Activated CD4-positive, alpha-beta T cell treated with anti-CD3 and anti-CD28 coated beads, Interleukin-2, amount 10 ng/mL, durations not matched to agents 24 days and 14 days (primary cell): ENCODE results near the gene PISD. TPM values are rescaled to one million over a fixed set of nuclear protein-coding genes. Genes with fewer than 3 reads are reported as not detected.

ENCODE experiments used
- DNase-seq: peaks from one replicate; pipeline ENCODE4 v3.0.0; 2022
- H3K27ac Mint-ChIP-seq: one replicate; pipeline ENCODE4 v1.8.0; 2022; ENCODE audit warnings: mild to moderate bottlenecking, mixed read lengths
- H3K27me3 Mint-ChIP-seq: one replicate; pipeline ENCODE4 v1.8.0; 2022; ENCODE audit warnings: mixed read lengths
- H3K36me3 Mint-ChIP-seq: one replicate; pipeline ENCODE4 v1.8.0; 2022; ENCODE audit warnings: low read depth, mild to moderate bottlenecking, mixed read lengths
- H3K4me1 Mint-ChIP-seq: one replicate; pipeline ENCODE4 v1.8.0; 2021; ENCODE audit warnings: mixed read lengths
- H3K4me3 Mint-ChIP-seq: one replicate; pipeline ENCODE4 v1.8.0; 2022; ENCODE audit warnings: mild to moderate bottlenecking, moderate library complexity, mixed read lengths
- H3K9me3 Mint-ChIP-seq: one replicate; pipeline ENCODE4 v1.8.0; 2021; ENCODE audit warnings: mixed read lengths
- intact Hi-C: fragments of 100-400 bp; cut with micrococcal nuclease; formaldehyde crosslinking; loops from one replicate; pipeline ENCODE4 v1.15.1; 2023
- total RNA-seq: library from RNA; stranded (reverse); gene quantifications from 2 replicates; pipeline ENCODE4 v1.2.3, GENCODE V29; 2022

The PISD gene
- total RNA-seq, 1 donor from 2014 or later, result 52.1 TPM

DNA sequence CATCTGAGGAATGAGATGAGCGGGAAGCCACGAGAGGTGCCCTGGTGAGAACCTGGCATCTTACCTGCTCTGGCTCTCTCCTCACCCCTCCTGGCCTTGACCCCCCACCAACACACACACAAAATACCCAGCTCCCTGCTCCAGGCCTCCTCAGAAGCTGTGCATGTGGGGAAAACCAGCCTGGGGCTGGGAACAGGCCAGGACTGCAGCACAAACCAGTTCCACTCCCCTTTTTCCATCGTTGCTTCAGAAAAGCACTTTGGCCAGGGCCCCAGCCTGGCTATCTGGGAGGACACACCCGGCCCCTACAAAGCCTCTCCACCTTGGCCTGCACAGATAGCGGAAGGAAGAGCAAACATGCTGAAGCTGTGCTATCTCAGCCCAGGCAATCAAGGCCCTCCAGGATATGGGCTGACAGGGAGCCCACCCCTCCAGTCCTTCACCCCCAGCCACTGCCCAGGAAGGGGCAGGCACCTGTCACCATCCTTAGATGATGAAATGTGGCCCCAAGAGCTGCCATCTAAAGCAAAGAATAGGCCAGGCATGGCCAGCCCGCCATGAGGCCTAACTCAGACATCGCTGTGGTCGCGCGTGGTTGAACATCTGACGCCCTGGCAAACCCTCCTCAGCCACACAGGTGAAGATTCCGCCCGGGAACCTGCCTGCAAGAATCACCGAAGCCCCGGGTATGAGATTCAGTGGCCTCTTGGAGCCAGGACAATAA lies 35.4 kb downstream of the PISD start:
- Mint-ChIP-seq H3K4me1 (peaks cover 29% of the 10 kb centered on the region), H3K4me3 (no peak overlapping the region), H3K27ac (peak overlapping the region; percentile 53), H3K36me3 (peaks cover 23% of the 10 kb centered on the region), H3K27me3 (no peaks in the 10 kb centered on the region), H3K9me3 (no peaks in the 10 kb centered on the region)
- intact Hi-C loops, result no loop called here
- no peak for DNase-seq

DNA sequence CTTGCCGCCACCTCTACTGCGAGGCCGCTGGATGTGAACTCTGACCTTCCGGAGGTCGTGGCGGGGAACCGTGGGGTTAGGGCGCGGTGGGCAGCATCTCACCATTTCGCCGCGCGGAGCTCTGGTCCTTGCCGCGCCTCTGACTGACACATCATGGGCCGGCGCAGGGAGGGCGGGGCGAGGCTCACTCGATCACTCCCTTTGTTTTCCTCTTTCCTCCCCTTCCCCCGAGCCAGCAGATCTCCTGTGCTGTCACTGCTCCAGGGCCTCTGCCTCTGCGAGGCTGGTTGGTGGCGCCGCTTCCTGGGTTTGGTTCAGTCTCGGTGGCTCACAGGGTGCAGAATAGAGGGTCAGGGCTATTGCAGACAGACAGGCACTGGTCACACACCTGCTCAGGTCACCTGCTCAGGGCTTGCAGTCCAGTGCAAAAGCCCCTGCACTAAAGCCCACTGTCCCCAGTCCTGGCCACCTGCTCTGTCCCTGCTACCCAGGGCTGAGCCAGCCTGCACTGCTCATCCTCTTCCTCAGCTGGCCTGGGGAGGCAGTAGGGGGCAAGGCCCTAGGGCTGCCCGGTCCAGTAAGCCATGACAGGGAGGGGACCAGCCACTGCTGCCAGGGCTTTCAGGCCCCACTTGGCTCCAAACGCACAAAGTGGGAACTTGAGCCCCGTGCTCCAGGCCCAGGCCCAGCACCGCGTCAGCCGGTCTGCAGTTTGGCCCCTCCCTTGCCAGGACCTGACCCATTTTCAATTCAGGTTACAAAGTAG lies 36.2 kb downstream of the PISD start:
- no peak for DNase-seq
- no peak overlapping the region for H3K4me3 Mint-ChIP-seq
- H3K27me3 Mint-ChIP-seq, result no peaks in the 10 kb centered on the region
- H3K27ac Mint-ChIP-seq, result peak overlapping the region; percentile 29
- peaks cover 24% of the 10 kb centered on the region for H3K4me1 Mint-ChIP-seq
- intact Hi-C loops, result no loop called here
- H3K36me3 Mint-ChIP-seq, result peaks cover 23% of the 10 kb centered on the region
- H3K9me3 Mint-ChIP-seq, result no peaks in the 10 kb centered on the region

DNA sequence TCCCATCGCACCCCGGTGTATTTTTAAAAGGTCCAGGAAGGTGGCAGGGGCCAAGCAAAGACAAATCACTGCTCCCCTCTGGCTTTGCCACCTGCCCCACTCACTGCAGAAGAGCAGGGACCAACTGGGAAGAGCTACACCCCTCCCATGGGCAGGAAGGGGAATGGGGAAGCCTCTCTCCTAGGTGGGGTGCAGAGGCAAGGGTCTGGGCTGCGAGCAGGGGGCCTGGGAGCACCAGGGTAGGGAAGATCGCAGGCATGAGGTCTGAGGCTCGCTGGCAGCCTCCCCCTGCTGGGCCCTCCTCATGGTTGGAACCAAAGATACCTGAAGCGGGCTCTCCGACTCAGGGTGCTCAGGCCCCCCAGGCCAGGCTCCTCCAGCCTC lies 36.8 kb downstream of the PISD start:
- H3K4me1 Mint-ChIP-seq, result peaks cover 24% of the 10 kb centered on the region
- H3K4me3 Mint-ChIP-seq, result no peak overlapping the region
- H3K27me3 Mint-ChIP-seq, result no peaks in the 10 kb centered on the region
- intact Hi-C loops, result no loop called here
- no peaks in the 10 kb centered on the region for H3K9me3 Mint-ChIP-seq
- H3K36me3 Mint-ChIP-seq, result peaks cover 24% of the 10 kb centered on the region
- peak overlapping the region; percentile 34 for H3K27ac Mint-ChIP-seq
- no peak for DNase-seq

DNA sequence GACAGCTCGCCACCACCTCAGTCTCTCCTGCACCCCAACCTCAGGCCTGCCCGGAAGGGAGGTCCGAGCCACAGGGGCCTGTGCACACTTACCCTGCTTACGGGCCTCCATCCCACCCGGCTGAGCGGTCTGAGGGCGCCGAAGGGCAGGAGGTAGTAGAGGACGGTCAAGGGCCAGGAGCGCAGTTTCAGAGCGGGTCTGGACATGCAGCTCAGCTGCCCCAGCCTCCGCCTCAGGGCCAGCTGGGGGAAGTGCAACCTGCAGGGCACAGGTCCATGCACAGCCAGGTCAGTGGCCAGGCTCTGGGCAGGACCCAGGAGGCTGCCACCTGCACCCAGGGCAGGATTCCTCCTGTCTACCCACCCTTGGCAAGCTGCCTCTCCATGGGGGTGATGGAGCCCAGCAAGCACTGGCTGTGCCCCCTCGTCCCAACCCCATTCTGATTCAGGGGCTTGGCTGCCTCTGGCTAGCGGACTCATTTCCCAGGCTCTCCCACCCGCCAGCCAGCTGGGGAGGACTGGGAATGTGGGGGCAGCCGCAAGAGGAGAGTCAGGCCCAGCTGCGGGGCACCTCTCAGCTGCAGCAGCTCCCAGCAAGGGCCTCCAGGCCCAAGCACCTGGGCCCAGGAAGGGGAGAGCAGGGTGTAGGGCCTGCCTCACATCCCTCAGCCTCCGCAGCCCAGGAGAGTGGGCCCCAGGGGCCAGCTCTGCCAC lies 38.3 kb downstream of the PISD start:
- Mint-ChIP-seq H3K27me3 (no peaks in the 10 kb centered on the region), H3K4me1 (peaks cover 16% of the 10 kb centered on the region), H3K27ac (no peak overlapping the region), H3K36me3 (peaks cover 30% of the 10 kb centered on the region), H3K9me3 (no peaks in the 10 kb centered on the region), H3K4me3 (no peak overlapping the region)
- no peak for DNase-seq
- intact Hi-C loops, result no loop called here

DNA sequence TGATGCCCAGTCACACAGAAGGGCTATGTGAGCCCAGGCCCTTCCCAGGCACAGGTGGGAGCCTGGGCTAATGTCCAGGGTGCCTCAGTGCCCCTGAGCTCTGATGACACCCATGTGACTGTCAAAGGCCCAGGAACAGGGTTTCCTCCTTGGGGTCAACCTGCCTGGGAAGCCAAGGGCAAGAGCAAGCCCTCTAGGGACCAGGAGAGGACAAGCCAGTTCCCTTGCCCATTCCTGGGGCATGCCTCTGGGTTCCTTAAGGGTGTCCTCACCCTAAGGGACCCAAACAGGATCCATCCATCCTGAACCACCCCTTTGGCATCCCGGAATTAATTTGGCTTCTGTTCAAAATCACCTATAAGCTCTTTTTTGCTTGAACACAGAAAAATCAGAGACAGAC lies 39.0 kb downstream of the PISD start:
- Mint-ChIP-seq H3K4me1 (peaks cover 12% of the 10 kb centered on the region), H3K27ac (no peak overlapping the region), H3K36me3 (peaks cover 29% of the 10 kb centered on the region), H3K9me3 (no peaks in the 10 kb centered on the region), H3K4me3 (no peak overlapping the region), H3K27me3 (no peaks in the 10 kb centered on the region)
- intact Hi-C loops, result no loop called here
- no peak for DNase-seq

DNA sequence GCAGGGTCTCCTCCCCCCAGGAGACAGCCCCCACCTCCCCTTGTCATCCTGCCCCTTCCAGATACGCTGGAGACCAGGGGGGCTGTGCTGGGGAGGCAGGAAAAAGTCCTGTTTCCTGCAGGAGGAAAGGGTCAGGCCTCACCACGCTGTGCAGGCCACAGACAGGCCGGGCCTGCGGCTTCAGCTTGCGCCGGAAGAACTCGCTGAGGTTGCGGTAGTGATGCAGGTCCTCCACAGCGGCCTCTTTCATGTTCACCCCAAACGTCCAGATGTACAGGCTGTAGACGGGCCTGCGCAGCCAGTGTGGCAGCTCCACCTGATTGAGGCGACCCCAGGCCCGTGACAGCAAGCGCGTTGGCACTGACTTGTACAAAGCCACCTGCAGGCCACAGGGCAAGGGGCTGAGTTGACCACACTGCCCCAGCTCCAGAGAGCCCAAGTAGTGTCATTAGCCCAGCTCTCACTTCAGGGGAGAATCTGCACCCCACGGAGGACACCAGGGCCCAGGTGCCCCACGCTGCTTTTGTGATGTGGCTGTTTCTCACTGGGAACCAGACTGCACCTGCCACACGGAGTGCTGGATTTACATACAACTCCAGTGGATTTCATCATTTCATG lies 40.4 kb downstream of the PISD start:
- DNase-seq, result no peak
- H3K27ac Mint-ChIP-seq, result no peak overlapping the region
- no peaks in the 10 kb centered on the region for H3K9me3 Mint-ChIP-seq
- intact Hi-C loops, result no loop called here
- no peak overlapping the region for H3K4me3 Mint-ChIP-seq
- H3K4me1 Mint-ChIP-seq, result peaks cover 5% of the 10 kb centered on the region
- peaks cover 33% of the 10 kb centered on the region for H3K36me3 Mint-ChIP-seq
- H3K27me3 Mint-ChIP-seq, result no peaks in the 10 kb centered on the region

DNA sequence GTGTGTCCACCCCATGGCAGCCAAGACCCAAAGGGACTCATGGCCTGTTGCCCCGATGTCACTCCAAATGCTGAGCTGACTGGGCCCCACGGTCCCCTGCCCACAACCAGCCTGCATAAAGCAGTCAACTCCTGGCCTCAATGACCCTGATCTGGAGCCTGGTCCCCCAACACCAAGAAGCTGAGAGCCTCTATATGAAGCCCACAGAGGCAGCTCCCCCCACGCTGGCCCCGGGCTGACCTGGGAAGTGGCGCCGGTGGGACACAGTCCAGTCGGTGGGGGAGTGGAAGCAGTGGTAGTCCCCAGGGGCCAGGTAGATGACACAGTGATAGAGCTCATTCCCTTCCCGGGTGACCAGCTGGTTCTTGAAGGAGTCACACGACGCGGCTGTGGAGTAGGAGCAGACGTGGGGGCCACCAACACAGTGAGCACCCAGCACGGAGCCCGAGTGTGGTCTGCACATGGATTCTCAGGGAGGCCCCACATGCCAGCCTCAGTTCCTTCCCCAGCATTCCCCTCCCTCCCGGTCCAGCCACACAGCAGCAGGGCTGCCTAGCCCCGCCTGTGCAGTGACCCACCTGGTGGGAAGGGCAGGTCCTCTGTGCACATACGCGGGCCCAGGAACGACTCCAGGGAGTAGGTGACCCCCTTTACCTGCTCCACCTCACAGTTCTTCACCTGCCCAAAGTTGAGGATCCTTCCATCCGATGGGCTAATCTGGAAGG lies 41.1 kb downstream of the PISD start:
- intact Hi-C loops, result no loop called here
- Mint-ChIP-seq H3K27ac (peak overlapping the region; percentile 34), H3K27me3 (no peaks in the 10 kb centered on the region), H3K4me3 (no peak overlapping the region), H3K9me3 (no peaks in the 10 kb centered on the region), H3K4me1 (peaks cover 9% of the 10 kb centered on the region), H3K36me3 (peaks cover 36% of the 10 kb centered on the region)
- no peak for DNase-seq

DNA sequence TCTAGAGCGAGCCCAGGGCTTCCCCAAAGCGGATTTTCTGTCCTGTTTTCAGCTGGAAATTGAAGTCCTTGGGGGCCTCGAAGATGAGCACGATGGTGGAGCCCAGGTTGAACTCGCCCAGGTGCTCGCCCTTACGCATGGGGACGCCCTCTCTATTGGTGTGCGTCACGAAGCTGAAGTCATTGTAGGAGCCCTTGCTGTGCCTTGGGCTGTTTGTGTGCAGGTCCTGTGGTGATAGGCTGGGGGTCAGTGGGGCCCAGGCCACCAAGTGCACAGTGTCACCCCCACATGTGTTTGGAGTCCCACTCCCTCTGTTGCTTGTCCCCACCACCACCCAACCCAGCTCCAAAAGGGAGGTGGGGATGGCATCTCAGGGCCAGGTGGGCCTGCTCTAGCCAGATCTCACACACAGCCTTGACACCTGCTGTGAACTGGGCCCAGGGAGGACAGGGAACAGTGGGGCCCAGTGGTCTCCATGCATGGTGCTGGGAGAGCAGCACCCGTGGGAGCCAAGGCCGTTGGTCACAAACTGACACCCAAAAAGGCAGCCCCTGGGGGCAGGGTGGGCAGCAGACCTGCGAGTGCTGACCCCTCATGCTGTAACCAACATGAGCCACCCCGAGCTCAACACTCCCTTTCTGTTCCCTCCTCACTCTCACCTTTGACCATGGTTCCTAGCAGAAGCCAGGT lies 42.3 kb downstream of the PISD start:
- Mint-ChIP-seq H3K4me3 (no peak overlapping the region), H3K4me1 (peaks cover 13% of the 10 kb centered on the region), H3K36me3 (peaks cover 44% of the 10 kb centered on the region), H3K9me3 (no peaks in the 10 kb centered on the region), H3K27ac (peak overlapping the region; percentile 65), H3K27me3 (no peaks in the 10 kb centered on the region)
- DNase-seq, result no peak
- intact Hi-C loops, result no loop called here

DNA sequence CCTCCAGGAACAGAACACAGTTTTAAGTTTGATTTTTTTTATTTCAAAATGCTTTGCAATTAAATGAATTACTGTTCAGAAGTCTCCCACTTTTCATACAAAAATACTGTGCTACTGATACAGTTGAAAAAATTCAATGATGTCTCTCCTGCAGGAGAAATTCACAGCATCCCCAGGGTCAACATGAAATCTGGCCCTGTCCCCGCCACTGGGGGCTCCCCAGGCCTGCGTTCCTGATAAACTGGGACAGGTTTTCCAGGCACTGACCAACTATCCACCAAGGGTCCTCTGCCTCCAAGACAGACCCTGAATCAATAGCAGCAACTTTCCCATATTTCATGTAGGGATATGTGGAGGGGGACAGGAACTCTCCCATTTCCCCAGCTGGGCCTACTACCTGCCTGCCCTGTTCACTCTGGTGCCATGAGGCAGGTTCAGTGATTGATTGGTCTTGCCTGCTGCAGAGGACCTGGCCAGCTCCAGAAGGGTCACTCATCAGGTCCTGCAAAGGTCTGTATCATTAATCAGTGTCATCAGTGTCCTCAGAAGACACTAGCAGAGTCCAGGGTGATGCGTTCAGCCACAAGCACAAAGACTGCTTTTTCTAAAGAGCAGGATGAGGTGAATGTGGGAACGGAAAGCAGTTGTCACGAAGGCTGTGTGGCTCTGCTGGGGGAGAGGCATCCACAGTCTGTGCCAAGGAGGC lies 43.4 kb downstream of the PISD start:
- H3K9me3 Mint-ChIP-seq, result no peaks in the 10 kb centered on the region
- no peak overlapping the region for H3K4me3 Mint-ChIP-seq
- DNase-seq, result no peak
- H3K27me3 Mint-ChIP-seq, result no peaks in the 10 kb centered on the region
- H3K27ac Mint-ChIP-seq, result peak overlapping the region; percentile 48
- intact Hi-C loops, result no loop called here
- peaks cover 48% of the 10 kb centered on the region for H3K36me3 Mint-ChIP-seq
- peaks cover 17% of the 10 kb centered on the region for H3K4me1 Mint-ChIP-seq

DNA sequence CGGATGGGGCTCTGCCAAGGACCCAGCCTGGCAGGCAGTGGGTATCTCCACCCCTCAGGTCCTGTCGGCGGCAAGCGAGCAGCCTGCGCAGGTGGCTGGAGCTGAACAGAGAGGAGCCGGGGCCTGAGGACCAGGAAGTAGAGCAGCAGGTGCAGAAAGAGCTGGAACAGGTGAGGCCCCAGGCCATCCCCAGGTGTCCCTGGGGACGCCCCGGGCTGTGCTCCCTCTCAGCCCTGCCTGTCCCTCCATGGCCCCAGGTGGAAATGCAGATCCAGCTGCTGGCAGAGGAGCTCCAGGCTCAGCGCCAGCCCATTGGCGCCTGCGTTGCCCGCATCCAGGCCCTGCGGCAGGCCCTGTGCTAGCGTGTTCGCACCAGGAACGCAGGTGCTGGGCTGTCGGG lies 44.0 kb downstream of the PISD start:
- Mint-ChIP-seq H3K27ac (peak overlapping the region; percentile 45), H3K36me3 (peaks cover 49% of the 10 kb centered on the region)

DNA sequence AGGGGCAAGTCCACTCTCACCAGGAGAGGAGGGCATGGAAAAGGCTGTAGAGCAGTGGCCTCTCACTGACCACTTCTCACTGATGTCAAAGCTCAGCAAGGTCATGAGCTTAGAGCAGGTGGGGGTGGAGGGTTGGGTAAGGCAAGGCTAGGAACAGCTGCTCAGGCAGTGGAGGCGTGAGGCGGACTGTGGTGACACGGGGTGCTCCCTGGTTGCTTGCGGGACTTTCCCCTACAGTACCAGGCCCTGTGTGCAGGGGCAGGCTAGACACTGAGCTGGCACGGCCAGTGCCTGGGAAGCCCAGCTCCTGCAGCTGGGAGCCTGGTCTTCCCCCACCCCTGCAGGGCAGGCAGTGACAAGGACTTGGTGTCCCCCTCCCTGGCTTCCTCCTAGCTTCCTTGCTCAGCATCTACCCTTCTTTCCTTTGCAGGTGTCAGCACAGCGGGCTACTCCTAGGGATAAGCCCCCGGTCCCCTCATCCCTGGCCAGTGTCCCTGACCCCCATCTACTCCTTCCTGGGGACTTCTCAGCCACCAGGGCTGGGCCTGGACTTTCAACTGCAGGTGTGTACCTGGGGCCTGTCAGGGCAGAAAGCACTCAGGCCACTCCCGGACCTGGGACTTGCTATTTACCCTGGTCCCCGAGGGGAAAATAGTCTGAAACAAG lies 45.6 kb downstream of the PISD start:
- intact Hi-C loops, result no loop called here
- no peak for DNase-seq
- Mint-ChIP-seq H3K9me3 (no peaks in the 10 kb centered on the region), H3K27ac (peak overlapping the region; percentile 87), H3K27me3 (no peaks in the 10 kb centered on the region), H3K4me1 (peaks cover 19% of the 10 kb centered on the region), H3K4me3 (no peak overlapping the region), H3K36me3 (peaks cover 52% of the 10 kb centered on the region)

More for the DNA sequence above, 44.0 kb downstream of the PISD start:
- intact Hi-C loops, result no loop called here
- Mint-ChIP-seq H3K9me3 (no peaks in the 10 kb centered on the region), H3K4me1 (peaks cover 17% of the 10 kb centered on the region), H3K4me3 (no peak overlapping the region), H3K27me3 (no peaks in the 10 kb centered on the region)
- DNase-seq, result no peak

DNA sequence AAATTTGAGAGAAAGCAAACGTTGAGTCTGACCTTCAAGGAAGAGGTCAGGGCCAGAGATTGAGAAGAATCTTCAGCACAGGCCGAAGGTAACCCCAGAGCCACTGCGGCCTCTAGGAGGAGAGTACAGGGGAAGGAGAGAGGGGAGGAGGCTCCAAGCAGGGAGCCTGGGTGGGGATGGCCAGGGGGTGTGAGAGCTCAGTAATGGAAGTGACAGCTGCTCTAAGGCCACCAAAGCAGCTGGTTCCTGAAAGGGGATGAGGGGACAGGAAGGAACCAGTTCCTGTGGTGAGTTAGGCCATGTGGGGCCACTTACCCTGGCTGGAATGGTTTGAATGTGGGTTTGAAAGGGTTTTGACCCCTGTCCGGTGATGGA lies 46.1 kb downstream of the PISD start:
- peak overlapping the region; percentile 39 for H3K4me3 Mint-ChIP-seq
- H3K36me3 Mint-ChIP-seq, result peaks cover 53% of the 10 kb centered on the region
- no peaks in the 10 kb centered on the region for H3K27me3 Mint-ChIP-seq
- H3K4me1 Mint-ChIP-seq, result peaks cover 19% of the 10 kb centered on the region
- no peaks in the 10 kb centered on the region for H3K9me3 Mint-ChIP-seq
- intact Hi-C loops, result no loop called here
- no peak for DNase-seq
- H3K27ac Mint-ChIP-seq, result peak overlapping the region; percentile 87
